HepG2 (cell line): ENCODE results near the gene ZNF829. TPM values are rescaled to one million over a fixed set of nuclear protein-coding genes. Genes with fewer than 3 reads are reported as not detected.
A peak's percentile ranks its signal among the peaks of the same experiment; 100 is the strongest.

Experiments
- CERS6 ChIP-seq: sonication (generic); formaldehyde crosslinking; IDR thresholded peaks from 2 replicates; pipeline ENCODE4 v1.5.0; 2020; ENCODE audit warnings: missing genetic modification reagents
- CHD4 ChIP-seq: fragments of 200-600 bp; sonication (generic); IDR thresholded peaks from 2 replicates; pipeline ENCODE4 v1.7.0; 2017; ENCODE audit warnings: mild to moderate bottlenecking, low read length, borderline replicate concordance
- DBP ChIP-seq: sonication (generic); formaldehyde crosslinking; IDR thresholded peaks from 2 replicates; pipeline ENCODE4 v1.4.0; 2020; ENCODE audit warnings: missing genetic modification reagents; ENCODE audit errors: not compliant biosample characterization
- ETS1 ChIP-seq: sonication (generic); formaldehyde crosslinking; IDR thresholded peaks from 2 replicates; pipeline ENCODE4 v1.4.0; 2020; ENCODE audit warnings: missing genetic modification reagents
- HMG20A ChIP-seq: IDR thresholded peaks from 2 replicates; pipeline ENCODE4 v1.6.1; 2016; ENCODE audit warnings: borderline replicate concordance
- HOXA7 ChIP-seq: sonication (generic); formaldehyde crosslinking; IDR thresholded peaks from 2 replicates; pipeline ENCODE4 v1.8.1; 2022; ENCODE audit warnings: mild to moderate bottlenecking, missing genetic modification reagents, moderate library complexity
- KDM6A ChIP-seq: IDR thresholded peaks from 2 replicates; pipeline ENCODE4 v1.6.1; 2016; ENCODE audit warnings: low read depth
- MTF2 ChIP-seq: sonication (generic); formaldehyde crosslinking; IDR thresholded peaks from 2 replicates; pipeline ENCODE4 v1.5.0; 2020; ENCODE audit warnings: missing genetic modification reagents, borderline replicate concordance
- ONECUT2 ChIP-seq: sonication (generic); formaldehyde crosslinking; IDR thresholded peaks from 2 replicates; pipeline ENCODE4 v1.4.0; 2020; ENCODE audit warnings: missing genetic modification reagents
- PHB2 ChIP-seq: fragments of 450-650 bp; IDR thresholded peaks from 2 replicates; pipeline ENCODE4 v1.6.1; 2018; ENCODE audit not compliant: partially characterized antibody
- SRY ChIP-seq: sonication (generic); formaldehyde crosslinking; IDR thresholded peaks from 2 replicates; pipeline ENCODE4 v1.8.0; 2022; ENCODE audit warnings: mild to moderate bottlenecking, missing genetic modification reagents
- STAT6 ChIP-seq: sonication (generic); formaldehyde crosslinking; IDR thresholded peaks from 2 replicates; pipeline ENCODE4 v1.4.0; 2020; ENCODE audit warnings: missing genetic modification reagents, mild to moderate bottlenecking, borderline replicate concordance
- TEAD2 ChIP-seq: sonication (generic); formaldehyde crosslinking; IDR thresholded peaks from 2 replicates; pipeline ENCODE4 v1.9.0; 2021; ENCODE audit warnings: missing genetic modification reagents
- YEATS2 ChIP-seq: sonication (generic); formaldehyde crosslinking; IDR thresholded peaks from 2 replicates; pipeline ENCODE4 v1.4.0; 2020; ENCODE audit warnings: missing genetic modification reagents, borderline replicate concordance
- ZBTB33 ChIP-seq: sonication (generic); formaldehyde crosslinking; IDR thresholded peaks from 2 replicates; pipeline ENCODE4 v1.4.0; 2020; ENCODE audit warnings: missing genetic modification reagents
- ZBTB8A ChIP-seq: sonication (generic); formaldehyde crosslinking; IDR thresholded peaks from 2 replicates; pipeline ENCODE4 v1.4.0; 2020; ENCODE audit warnings: mild to moderate bottlenecking, low read depth, missing genetic modification reagents, borderline replicate concordance
- ZNF367 ChIP-seq: sonication (generic); formaldehyde crosslinking; IDR thresholded peaks from 2 replicates; pipeline ENCODE4 v1.4.0; 2020; ENCODE audit warnings: missing genetic modification reagents, borderline replicate concordance
- ZNF7 ChIP-seq: IDR thresholded peaks from 2 replicates; pipeline ENCODE4 v1.6.1; 2016; ENCODE audit warnings: missing biosample characterization, missing genetic modification reagents
- ZNF704 ChIP-seq: sonication (generic); formaldehyde crosslinking; IDR thresholded peaks from 2 replicates; pipeline ENCODE4 v1.8.1; 2023; ENCODE audit warnings: mild to moderate bottlenecking, inconsistent platforms, moderate library complexity, missing genetic modification reagents, borderline replicate concordance
- ZNF878 ChIP-seq: sonication (generic); formaldehyde crosslinking; IDR thresholded peaks from 2 replicates; pipeline ENCODE4 v1.8.1; 2023; ENCODE audit warnings: mild to moderate bottlenecking, missing genetic modification reagents, moderate library complexity
- polyA plus RNA-seq, 8 experiments: library from polyadenylated mRNA; depleted of rRNA in 3 of 8; stranded (reverse) in 7 of 8; unstranded in 1 of 8; fragments of >200 nt; fragmentation: Illumina TruSeq in 4 of 8; extraction: Trizol in 4 of 8; gene quantifications; 2 replicates each; pipeline versions ENCODE4 v1.2.1 to v1.2.3, GENCODE V29; 2011 to 2016; ENCODE audit warnings: low read depth in 4 of 8, missing spikeins in 1 of 8, mixed read lengths in 1 of 8; ENCODE audit not compliant: insufficient read depth in 1 of 8
- total RNA-seq, 5 experiments: library from RNA; depleted of rRNA; stranded (reverse); fragments of >200 nt; fragmentation: Illumina TruSeq; extraction: Trizol; gene quantifications; 2 replicates each; pipeline ENCODE4 v1.2.3, GENCODE V29; 2016; ENCODE audit warnings: low read depth in 1 of 5

ZNF829 gene
- total and polyA plus RNA-seq, 2 of the 13 experiments (the other 11 are each of a cell fraction or from before 2014, with no cell fraction given): 0.15 to 0.86 TPM

- TF ChIP-seq HMG20A (CRISPR knock-in tag): no peak
- no peak for TF ChIP-seq ETS1 (CRISPR knock-in tag)
- TF ChIP-seq ZNF367 (CRISPR knock-in tag): no peak
- TF ChIP-seq YEATS2 (CRISPR knock-in tag): peak; percentile 30; the same call in 1 of the 2 replicates
- TF ChIP-seq TEAD2 (CRISPR knock-in tag): no peak
- TF ChIP-seq DBP (CRISPR knock-in tag): no peak
- TF ChIP-seq MTF2 (CRISPR knock-in tag): no peak
- no peak for TF ChIP-seq HOXA7 (CRISPR knock-in tag)
- TF ChIP-seq ZBTB33 (CRISPR knock-in tag): no peak
- no peak for TF ChIP-seq KDM6A (CRISPR knock-in tag)
- TF ChIP-seq STAT6 (CRISPR knock-in tag): no peak
- no peak for TF ChIP-seq SRY (CRISPR knock-in tag)
- no peak for TF ChIP-seq ZNF7
- TF ChIP-seq CHD4: peak; percentile 74; the same call in 1 of the 2 replicates
- TF ChIP-seq ZNF704: no peak; the same call in 1 of the 2 replicates
- no peak for TF ChIP-seq ONECUT2
- no peak for TF ChIP-seq PHB2
- TF ChIP-seq CERS6 (CRISPR knock-in tag): no peak
- TF ChIP-seq ZNF878: no peak
- no peak for TF ChIP-seq ZBTB8A (CRISPR knock-in tag)
These were observed 65.3 kb downstream of the ZNF829 start, which contains the start of gene ZNF345 (continued) for GRCh38 chr19:36850559-36851442.
